GM12865 (cell line): ENCODE measurements around the gene PLBD2.

Experiments used
- DNase-seq: peaks from one replicate; pipeline ENCODE4 v3.0.0; 2010; ENCODE audit warnings: low read depth
- H3K4me3 ChIP-seq: 2 replicates; pipeline ENCODE4 v1.5.1; 2011; ENCODE audit warnings: mild to moderate bottlenecking, low read depth, low read length, control low read depth
- TF ChIP-seq, protein P1 (sequence below): IDR thresholded peaks from 2 replicates; pipeline ENCODE4 v1.5.1; 2011; ENCODE audit warnings: low read length, control low read depth, low read depth, inconsistent platforms; ENCODE audit not compliant: insufficient read depth; ENCODE audit errors: missing control alignments

Gene PLBD2

DNA sequence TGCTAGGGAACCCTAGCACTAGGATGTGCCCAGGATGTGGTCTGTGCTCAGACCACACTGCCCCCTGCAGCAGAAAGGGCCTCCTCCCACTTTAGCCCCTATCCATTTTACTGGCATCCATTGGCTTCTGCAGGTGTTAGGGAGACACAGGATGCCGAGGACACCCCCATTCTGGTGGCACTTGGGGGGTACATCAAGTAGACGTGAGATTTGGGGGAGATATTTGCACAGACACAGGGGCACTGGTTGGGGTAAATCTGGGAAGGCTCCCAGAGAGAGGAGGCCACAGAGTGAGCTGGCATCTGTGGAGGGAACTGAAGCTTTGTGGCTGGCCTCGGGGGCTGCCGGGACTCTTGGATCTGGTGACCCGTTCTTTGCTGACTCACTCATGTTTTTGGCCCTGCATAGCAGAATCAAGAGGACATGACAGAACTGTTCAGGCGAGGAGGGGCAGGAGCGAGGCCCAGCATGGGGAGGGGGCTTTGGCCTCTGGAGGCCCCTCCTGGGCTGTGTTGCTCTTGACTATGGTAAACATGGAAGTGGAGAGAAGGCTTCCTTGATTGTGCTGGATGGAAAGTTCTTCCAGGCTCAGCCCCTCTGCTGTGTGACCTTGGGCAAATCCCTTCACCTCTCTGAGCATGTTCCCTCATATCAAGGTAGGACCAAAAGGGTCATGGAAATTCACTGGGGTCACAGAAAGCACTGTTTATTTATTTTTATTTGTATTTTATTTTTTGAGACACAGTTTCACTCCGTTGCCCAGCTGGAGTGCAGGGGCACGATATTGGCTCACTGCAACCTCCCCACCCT is 1.8 kb downstream of the PLBD2 start:
- TF ChIP-seq, protein P1, sequence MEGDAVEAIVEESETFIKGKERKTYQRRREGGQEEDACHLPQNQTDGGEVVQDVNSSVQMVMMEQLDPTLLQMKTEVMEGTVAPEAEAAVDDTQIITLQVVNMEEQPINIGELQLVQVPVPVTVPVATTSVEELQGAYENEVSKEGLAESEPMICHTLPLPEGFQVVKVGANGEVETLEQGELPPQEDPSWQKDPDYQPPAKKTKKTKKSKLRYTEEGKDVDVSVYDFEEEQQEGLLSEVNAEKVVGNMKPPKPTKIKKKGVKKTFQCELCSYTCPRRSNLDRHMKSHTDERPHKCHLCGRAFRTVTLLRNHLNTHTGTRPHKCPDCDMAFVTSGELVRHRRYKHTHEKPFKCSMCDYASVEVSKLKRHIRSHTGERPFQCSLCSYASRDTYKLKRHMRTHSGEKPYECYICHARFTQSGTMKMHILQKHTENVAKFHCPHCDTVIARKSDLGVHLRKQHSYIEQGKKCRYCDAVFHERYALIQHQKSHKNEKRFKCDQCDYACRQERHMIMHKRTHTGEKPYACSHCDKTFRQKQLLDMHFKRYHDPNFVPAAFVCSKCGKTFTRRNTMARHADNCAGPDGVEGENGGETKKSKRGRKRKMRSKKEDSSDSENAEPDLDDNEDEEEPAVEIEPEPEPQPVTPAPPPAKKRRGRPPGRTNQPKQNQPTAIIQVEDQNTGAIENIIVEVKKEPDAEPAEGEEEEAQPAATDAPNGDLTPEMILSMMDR = no peak
- DNase-seq = no peak
- no peak overlapping the region for H3K4me3 ChIP-seq

DNA sequence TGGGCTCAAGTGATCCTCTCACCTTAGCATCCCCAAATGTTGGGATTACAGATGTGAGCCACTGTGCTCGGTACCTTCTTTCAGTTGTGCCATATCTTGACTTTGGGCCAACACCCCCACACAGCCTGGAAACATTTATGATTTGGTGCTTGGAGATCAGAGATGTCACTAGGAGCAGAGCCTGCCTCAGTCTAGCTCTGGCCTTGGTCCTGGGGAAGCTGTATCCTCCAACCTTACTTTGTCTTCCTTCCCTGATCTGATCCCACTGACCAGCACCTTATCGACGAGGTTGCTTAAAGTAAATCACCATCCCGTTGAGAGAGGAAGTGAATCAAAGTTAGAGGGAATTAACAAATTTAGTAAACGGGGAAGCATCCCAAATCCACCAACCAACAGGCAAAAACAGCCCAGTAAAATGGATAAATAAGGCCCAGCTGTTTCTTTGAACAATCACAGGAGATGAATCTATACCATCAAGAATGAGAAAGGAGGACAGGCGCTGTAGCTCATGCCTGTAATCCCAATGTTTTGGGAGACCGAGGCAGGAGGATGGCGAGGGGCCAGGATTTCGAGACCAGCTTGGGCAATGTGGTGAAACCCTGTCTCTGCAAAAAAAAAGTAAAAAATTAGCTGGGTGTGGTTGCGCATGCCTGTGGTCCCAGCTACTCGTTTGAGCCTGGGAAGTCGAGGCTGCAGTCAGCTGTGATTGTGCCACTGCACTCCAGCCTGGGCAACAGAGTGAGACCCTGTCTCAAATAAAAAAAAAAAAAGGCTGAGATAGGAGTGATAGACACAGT is 3.4 kb downstream of the PLBD2 start:
- H3K4me3 ChIP-seq = no peak overlapping the region
- TF ChIP-seq, protein P1 = no peak
- no peak for DNase-seq

DNA sequence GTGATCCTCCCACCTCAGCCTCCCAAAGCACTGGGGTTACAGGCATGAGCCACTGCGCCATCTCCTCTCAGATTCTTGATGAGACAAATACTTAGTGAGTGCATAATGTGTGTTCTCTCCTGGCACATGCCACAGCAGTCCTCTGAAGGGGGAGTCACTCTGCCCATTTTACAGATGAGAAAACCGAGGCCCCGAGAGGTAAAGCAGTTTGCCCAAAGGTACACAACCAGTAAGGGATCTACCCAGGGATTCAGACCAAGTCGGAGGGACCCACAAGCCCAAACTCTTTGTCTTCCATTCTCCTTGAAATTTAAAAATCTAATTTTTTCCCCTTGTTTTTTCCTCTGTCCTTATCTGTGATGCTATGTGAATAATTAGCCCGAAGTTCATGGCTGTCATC is 6.3 kb downstream of the PLBD2 start:
- no peak for DNase-seq
- H3K4me3 ChIP-seq = no peak overlapping the region
- TF ChIP-seq, protein P1 = no peak

DNA sequence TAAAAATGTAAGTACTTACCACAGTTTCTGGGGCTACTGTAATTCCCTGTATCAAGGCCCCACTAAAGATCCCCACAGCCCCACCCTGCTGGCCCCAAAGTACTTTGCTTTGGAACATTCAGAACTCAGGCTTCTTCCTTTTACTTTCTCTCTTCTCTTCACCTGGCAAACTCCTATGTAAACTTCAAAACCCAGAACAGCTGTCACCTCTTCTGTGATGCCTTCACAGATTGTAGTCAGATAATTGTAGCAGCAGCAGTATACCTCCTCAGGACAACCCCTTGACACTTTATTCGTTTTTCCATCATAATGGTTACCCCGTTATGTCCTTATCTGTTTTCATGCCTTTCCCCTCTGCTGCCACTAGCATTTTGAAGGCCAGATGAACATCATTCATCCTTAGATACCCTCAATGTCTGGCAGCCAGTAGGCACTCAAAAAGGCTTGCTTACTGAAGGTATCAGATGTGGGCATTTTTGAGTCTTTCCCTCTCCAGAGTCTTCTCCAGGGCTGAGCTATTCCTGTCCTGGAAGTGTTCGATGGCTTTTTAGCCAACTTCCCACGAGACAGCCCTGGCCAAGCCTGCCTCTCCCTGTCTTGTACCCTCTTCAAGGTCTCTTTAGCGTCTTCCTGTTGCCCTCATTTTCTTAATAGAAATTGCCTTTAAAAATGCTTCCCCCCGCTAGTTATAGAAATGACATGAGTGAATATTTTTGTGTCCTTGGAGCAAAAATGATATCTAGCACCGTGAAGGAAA is 7.4 kb downstream of the PLBD2 start:
- TF ChIP-seq, protein P1 = no peak
- H3K4me3 ChIP-seq = no peak overlapping the region
- DNase-seq = no peak

DNA sequence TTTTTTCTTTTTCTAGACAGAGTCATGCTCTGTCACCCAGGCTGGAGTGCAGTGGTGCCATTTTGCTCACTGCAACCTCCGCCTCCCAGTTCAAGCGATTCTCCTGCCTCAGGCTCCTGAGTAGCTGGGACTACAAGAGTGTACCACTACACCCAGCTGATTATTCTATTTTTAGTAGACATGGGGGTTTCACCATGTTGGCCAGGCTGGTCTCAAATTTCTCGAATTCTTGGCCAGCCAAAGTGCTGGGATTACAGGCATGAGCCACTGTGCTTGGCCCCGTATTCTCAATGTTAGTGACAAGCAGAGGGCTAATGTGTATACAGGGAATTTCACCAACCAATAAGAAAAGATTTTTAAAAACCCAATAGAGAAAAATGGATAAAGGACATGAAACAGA is 8.4 kb downstream of the PLBD2 start:
- H3K4me3 ChIP-seq = no peak overlapping the region
- TF ChIP-seq, protein P1 = no peak
- no peak for DNase-seq

DNA sequence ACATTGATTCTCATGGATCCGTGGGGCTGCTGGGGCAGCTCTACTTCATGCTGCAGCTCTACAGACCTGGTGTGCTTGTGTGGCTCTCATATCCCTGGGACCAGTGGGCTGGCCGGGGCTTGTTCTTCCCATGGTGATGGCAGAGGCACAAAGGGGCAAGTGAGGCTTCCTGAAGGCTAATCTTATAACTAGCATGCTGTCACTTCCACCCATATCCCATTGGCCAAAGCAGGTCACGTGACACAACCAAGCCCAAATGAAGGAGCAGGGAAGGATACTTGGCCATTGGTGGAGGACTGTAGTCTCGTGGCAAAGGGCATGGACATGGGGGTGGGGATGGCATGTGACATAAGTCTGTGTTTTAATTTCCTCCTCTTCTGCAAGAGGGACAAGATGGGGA is 9.9 kb downstream of the PLBD2 start:
- TF ChIP-seq, protein P1 = no peak
- no peak for DNase-seq
- no peak overlapping the region for H3K4me3 ChIP-seq
